Loucy (cell line): Measurements from ENCODE around the gene CCDC33.

Experiments
- EZH2phosphoT487 ChIP-seq: fragments of 200-600 bp; IDR thresholded peaks from 2 replicates; pipeline ENCODE4 v1.6.1; 2018; ENCODE audit warnings: antibody characterized with exemption, mild to moderate bottlenecking, moderate library complexity, borderline replicate concordance
- TF ChIP-seq, protein P1 (sequence below): fragments of 200-600 bp; sonication (generic); conservative IDR thresholded peaks from 2 replicates; pipeline ENCODE4 v1.5.1; 2014; ENCODE audit warnings: mild to moderate bottlenecking, antibody characterized with exemption, low read length

DNA sequence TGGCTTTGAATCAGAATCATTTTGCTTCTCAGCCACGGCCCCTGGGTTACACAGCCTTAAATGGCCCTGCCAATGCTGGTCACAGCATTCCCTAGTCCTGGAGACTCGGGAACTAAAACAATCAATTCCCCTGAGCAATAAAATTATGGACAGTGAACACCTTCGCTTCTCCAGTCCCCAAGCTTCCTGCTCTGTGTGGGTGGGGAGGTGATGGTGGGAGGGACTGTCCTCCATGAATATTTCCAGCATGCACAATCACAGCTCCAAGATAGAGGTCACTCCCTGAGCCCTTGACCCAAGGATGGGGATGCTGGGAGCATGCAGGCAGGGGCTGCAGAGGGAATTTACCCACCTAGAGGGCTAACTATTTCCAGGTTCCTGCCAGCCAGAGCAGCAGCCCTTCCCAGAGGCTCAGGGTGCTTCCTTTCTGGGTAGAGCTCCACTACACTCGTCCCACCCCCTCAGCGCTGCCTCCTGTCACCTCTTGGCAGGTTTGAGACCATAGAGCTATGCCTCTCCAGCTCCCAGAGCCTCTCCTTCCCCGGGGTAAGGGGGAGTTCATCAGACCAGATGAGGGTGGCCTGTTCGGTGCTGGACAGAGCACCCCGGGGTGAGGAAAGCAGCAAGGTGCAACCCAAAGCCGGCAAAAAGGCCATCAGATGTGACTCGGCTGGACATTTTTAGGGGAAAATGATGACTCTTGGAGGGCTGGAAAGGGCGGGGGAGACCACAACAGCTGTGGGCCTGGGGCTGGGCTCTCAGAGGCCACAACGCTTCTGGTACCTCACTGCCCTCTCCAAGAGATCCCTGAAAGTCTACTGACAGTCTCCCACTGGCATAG lies 14.5 kb upstream of the CCDC33 start:
- TF ChIP-seq, protein P1, sequence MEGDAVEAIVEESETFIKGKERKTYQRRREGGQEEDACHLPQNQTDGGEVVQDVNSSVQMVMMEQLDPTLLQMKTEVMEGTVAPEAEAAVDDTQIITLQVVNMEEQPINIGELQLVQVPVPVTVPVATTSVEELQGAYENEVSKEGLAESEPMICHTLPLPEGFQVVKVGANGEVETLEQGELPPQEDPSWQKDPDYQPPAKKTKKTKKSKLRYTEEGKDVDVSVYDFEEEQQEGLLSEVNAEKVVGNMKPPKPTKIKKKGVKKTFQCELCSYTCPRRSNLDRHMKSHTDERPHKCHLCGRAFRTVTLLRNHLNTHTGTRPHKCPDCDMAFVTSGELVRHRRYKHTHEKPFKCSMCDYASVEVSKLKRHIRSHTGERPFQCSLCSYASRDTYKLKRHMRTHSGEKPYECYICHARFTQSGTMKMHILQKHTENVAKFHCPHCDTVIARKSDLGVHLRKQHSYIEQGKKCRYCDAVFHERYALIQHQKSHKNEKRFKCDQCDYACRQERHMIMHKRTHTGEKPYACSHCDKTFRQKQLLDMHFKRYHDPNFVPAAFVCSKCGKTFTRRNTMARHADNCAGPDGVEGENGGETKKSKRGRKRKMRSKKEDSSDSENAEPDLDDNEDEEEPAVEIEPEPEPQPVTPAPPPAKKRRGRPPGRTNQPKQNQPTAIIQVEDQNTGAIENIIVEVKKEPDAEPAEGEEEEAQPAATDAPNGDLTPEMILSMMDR, result no peak
- TF ChIP-seq EZH2phosphoT487, result no peak
